HepG2 (cell line): ENCODE measurements around the gene NDRG2. TPM values are rescaled to one million over a fixed set of nuclear protein-coding genes. Genes with fewer than 3 reads are reported as not detected.

Experiments
- ARID3A ChIP-seq: IDR thresholded peaks from 2 replicates; pipeline ENCODE4 v1.6.1; 2012; ENCODE audit warnings: low read depth, low read length, improper control_type of control experiment
- CENPT ChIP-seq: sonication (generic); formaldehyde crosslinking; IDR thresholded peaks from 2 replicates; pipeline ENCODE4 v1.8.0; 2022; ENCODE audit warnings: low read depth, mild to moderate bottlenecking, moderate library complexity, missing genetic modification reagents
- FOXJ3 ChIP-seq: sonication (generic); formaldehyde crosslinking; IDR thresholded peaks from 2 replicates; pipeline ENCODE4 v1.4.0; 2020; ENCODE audit warnings: missing genetic modification reagents, mild to moderate bottlenecking, borderline replicate concordance
- GLI4 ChIP-seq: sonication (generic); formaldehyde crosslinking; IDR thresholded peaks from 2 replicates; pipeline ENCODE4 v1.5.1; 2020; ENCODE audit warnings: missing genetic modification reagents, mild to moderate bottlenecking, moderate library complexity, borderline replicate concordance
- JDP2 ChIP-seq: sonication (generic); formaldehyde crosslinking; IDR thresholded peaks from 2 replicates; pipeline ENCODE4 v1.8.1; 2022; ENCODE audit warnings: missing genetic modification reagents, borderline replicate concordance
- MAZ ChIP-seq, 2 experiments: sonication (generic) in 1 of 2; formaldehyde crosslinking in 1 of 2; IDR thresholded peaks; 2 replicates each; pipeline versions ENCODE4 v1.5.0 to v1.6.1; 2012 to 2020; ENCODE audit warnings: low read depth in 2 of 2, mild to moderate bottlenecking in 2 of 2, borderline replicate concordance in 1 of 2, improper control_type of control experiment in 1 of 2, low read length in 1 of 2, missing genetic modification reagents in 1 of 2, moderate library complexity in 1 of 2
- NCOA1 ChIP-seq: sonication (generic); formaldehyde crosslinking; IDR thresholded peaks from 2 replicates; pipeline ENCODE4 v1.9.0; 2021; ENCODE audit warnings: missing genetic modification reagents
- NFE2L1 ChIP-seq: sonication (generic); formaldehyde crosslinking; IDR thresholded peaks from 2 replicates; pipeline ENCODE4 v1.4.0; 2020; ENCODE audit warnings: missing genetic modification reagents, mild to moderate bottlenecking, borderline replicate concordance
- NFYB ChIP-seq: sonication (generic); formaldehyde crosslinking; IDR thresholded peaks from 2 replicates; pipeline ENCODE4 v1.4.0; 2020; ENCODE audit warnings: missing genetic modification reagents
- PAX8 ChIP-seq: sonication (generic); formaldehyde crosslinking; IDR thresholded peaks from 2 replicates; pipeline ENCODE4 v1.8.0; 2022; ENCODE audit warnings: mild to moderate bottlenecking, missing genetic modification reagents, borderline replicate concordance
- SNRNP70 ChIP-seq: fragments of 200-400 bp; formaldehyde crosslinking; IDR thresholded peaks from 2 replicates; pipeline ENCODE4 v1.6.1; 2017; ENCODE audit warnings: mild to moderate bottlenecking, low read depth, low read length, moderate library complexity
- ZBTB10 ChIP-seq: sonication (generic); formaldehyde crosslinking; IDR thresholded peaks from 2 replicates; pipeline ENCODE4 v1.4.0; 2020; ENCODE audit warnings: missing genetic modification reagents, borderline replicate concordance
- ZBTB26 ChIP-seq: IDR thresholded peaks from 2 replicates; pipeline ENCODE4 v1.6.1; 2016; ENCODE audit warnings: missing compliant biosample characterization, missing genetic modification reagents, borderline replicate concordance
- ZBTB7A ChIP-seq: sonication (generic); formaldehyde crosslinking; IDR thresholded peaks from 2 replicates; pipeline ENCODE4 v1.8.0; 2022; ENCODE audit warnings: mild to moderate bottlenecking, missing genetic modification reagents
- ZNF180 ChIP-seq: sonication (generic); formaldehyde crosslinking; IDR thresholded peaks from 2 replicates; pipeline ENCODE4 v1.4.0; 2020; ENCODE audit warnings: low read depth, missing genetic modification reagents, borderline replicate concordance
- ZNF232 ChIP-seq: sonication (generic); formaldehyde crosslinking; IDR thresholded peaks from 2 replicates; pipeline ENCODE4 v1.4.0; 2020; ENCODE audit warnings: missing genetic modification reagents, borderline replicate concordance
- ZNF296 ChIP-seq: sonication (generic); formaldehyde crosslinking; conservative IDR thresholded peaks from 2 replicates; pipeline ENCODE4 v1.5.0; 2020; ENCODE audit warnings: mild to moderate bottlenecking, missing genetic modification reagents
- ZNF530 ChIP-seq: sonication (generic); formaldehyde crosslinking; IDR thresholded peaks from 2 replicates; pipeline ENCODE4 v1.5.0; 2020; ENCODE audit warnings: low read depth, mild to moderate bottlenecking, missing genetic modification reagents
- ZNF564 ChIP-seq: sonication (generic); formaldehyde crosslinking; IDR thresholded peaks from 2 replicates; pipeline ENCODE4 v1.8.1; 2023; ENCODE audit warnings: mild to moderate bottlenecking, missing genetic modification reagents
- ZNF639 ChIP-seq: conservative IDR thresholded peaks from 2 replicates; pipeline ENCODE4 v1.6.1; 2018; ENCODE audit warnings: missing genetic modification reagents
- ZNF883 ChIP-seq: sonication (generic); formaldehyde crosslinking; IDR thresholded peaks from 2 replicates; pipeline ENCODE4 v1.5.1; 2020; ENCODE audit warnings: mild to moderate bottlenecking, missing genetic modification reagents; ENCODE audit errors: not compliant biosample characterization
- polyA plus RNA-seq, 8 experiments: library from polyadenylated mRNA; depleted of rRNA in 3 of 8; stranded (reverse) in 7 of 8; unstranded in 1 of 8; fragments of >200 nt; fragmentation: Illumina TruSeq in 4 of 8; extraction: Trizol in 4 of 8; gene quantifications; 2 replicates each; pipeline versions ENCODE4 v1.2.1 to v1.2.3, GENCODE V29; 2011 to 2016; ENCODE audit warnings: low read depth in 4 of 8, missing spikeins in 1 of 8, mixed read lengths in 1 of 8; ENCODE audit not compliant: insufficient read depth in 1 of 8
- total RNA-seq, 5 experiments: library from RNA; depleted of rRNA; stranded (reverse); fragments of >200 nt; fragmentation: Illumina TruSeq; extraction: Trizol; gene quantifications; 2 replicates each; pipeline ENCODE4 v1.2.3, GENCODE V29; 2016; ENCODE audit warnings: low read depth in 1 of 5

The NDRG2 gene
- total and polyA plus RNA-seq, 2 of the 13 experiments (the other 11 are each of a cell fraction or from before 2014, with no cell fraction given): 27.2 to 189 TPM

GRCh38 chr14:21055432-21056117 is 30.7 kb upstream of the NDRG2 start (continued):
- TF ChIP-seq ZBTB10: no peak
- no peak; the same call in 1 of the 2 replicates for TF ChIP-seq ZBTB7A (CRISPR knock-in tag)
- TF ChIP-seq ZNF564: peak; percentile 89; the same call in 1 of the 2 replicates
- TF ChIP-seq ZNF639 (CRISPR knock-in tag): peak; percentile 80
- no peak for TF ChIP-seq ZNF180 (CRISPR knock-in tag)
- peak; percentile 32; the same call in 1 of the 2 replicates for TF ChIP-seq NCOA1 (CRISPR knock-in tag)
- TF ChIP-seq MAZ (IDR thresholded peaks at IDR 0.05; ENCODE audit: borderline replicate concordance, low read depth, low read length): peak; percentile 81
- peak; percentile 73; the same call in 1 of the 2 replicates for TF ChIP-seq MAZ (CRISPR knock-in tag; IDR thresholded peaks at IDR 0.05; ENCODE audit: low read depth)
- no peak for TF ChIP-seq JDP2 (CRISPR knock-in tag)
- no peak for TF ChIP-seq ZBTB26 (CRISPR knock-in tag)
- TF ChIP-seq ZNF883: peak; percentile 55
- 0 out of 2 replicates have a peak, but pooled peaks have one; percentile 73 for TF ChIP-seq ZNF232
- no peak for TF ChIP-seq ZNF296 (CRISPR knock-in tag)
- TF ChIP-seq GLI4 (CRISPR knock-in tag): no peak
- peak; percentile 62; the same call in 1 of the 2 replicates for TF ChIP-seq ARID3A
- no peak; the same call in 1 of the 2 replicates for TF ChIP-seq NFYB
- no peak for TF ChIP-seq SNRNP70
- no peak for TF ChIP-seq CENPT (CRISPR knock-in tag)
- TF ChIP-seq ZNF530 (CRISPR knock-in tag): no peak
- TF ChIP-seq PAX8 (CRISPR knock-in tag): peak; percentile 94
- TF ChIP-seq FOXJ3 (CRISPR knock-in tag): peak; percentile 68; the same call in 1 of the 2 replicates
- no peak for TF ChIP-seq NFE2L1
